ENCODE measurements around the gene NEUROG3.

- TF ChIP-seq EP300 (IDR thresholded peaks at IDR 0.05) (no peak), CTCF (IDR thresholded peaks at IDR 0.05) (no peak)
Observed at GRCh38 chr10:69583106-69583505, 9.9 kb upstream of the NEUROG3 start.
